ENCODE measurements around the gene EXOSC6.
"Not testable (repeated sequence)": the region's sequence is repeated elsewhere in the genome, so short reads cannot be mapped to it uniquely, and the experiment has no call there.

Gene EXOSC6

GRCh38 chr16:70251629-70252354 lies at the start of gene EXOSC6:
TSS of gene EXOSC6 (minus strand) at chr16:70251940. CDS start at chr16:70251900, 40 bp downstream.
- DNase-seq (ENCODE audit: low read depth in 2 of 2): peak; percentile 81 to 82

DNA sequence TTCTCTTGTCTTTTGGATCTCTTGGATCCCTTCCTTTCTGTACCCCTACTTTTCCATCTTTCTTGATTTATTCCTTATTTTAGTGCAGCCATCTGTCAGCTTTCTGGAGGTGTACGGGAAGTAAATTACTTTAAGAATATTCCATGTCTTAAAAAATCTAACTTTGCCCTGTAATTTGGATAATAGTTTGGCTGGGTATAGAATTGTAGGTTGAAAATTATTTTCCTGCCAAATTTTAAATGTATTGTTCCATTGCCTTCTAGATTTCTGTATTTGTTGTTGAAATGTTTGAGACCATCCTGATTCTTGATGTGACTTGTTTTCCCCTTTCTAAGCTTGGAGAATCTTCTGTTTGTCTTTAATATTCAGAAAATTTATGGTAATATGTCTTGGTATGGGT lies 49.4 kb upstream of the EXOSC6 start:
- no peak for DNase-seq (ENCODE audit: low read depth in 2 of 2)

DNA sequence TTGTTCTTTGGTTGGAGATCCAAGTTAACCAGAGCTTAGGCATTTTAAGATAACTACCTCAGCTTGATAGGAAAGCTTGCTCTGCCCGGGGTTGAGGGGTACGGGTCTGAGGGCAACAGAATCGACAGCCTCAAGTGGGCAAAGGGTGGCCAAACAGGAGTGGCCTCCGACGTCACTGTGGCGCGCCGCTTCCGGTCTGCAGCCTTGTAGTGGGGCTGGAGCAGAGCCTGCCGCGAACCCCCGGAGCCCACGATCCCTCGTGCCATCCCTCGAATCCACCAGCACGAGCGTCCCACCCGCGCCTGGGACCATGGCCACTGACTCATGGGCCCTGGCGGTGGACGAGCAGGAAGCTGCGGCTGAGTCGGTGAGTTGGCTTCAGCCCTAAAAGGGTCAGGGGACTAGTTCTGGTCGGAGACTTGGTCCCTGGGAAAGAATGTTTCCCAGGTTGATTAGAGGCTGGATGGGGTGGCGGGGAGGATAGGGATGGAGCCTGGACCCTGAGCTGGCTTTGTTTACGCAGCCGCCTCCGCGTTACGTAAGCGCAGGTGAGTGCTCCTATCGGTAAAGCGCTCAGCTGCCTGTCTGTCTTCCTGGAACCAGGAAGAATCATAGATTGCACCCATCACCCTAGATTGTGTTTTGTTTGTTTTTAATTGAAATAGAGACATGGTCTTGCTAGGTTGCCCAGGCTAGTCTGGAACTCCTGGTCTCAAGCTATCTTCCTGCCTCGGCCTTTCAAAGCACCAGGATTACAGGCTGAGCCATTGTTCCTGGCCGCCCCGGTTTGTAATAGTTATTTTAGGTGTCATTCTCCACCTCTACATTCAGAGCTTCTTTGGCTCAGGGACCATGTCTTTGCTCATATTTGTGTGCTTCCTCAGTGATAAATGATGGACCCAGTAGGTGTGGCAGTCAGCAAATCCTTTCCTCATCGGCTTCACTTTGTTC lies 47.5 kb upstream of the EXOSC6 start, which contains the start of gene DDX19B:
DDX19B (plus strand) TSS at position 199 of the 951 bp plus-strand sequence; CDS start at position 311, 112 bp downstream.
- no peak for DNase-seq (ENCODE audit: low read depth in 2 of 2)

DNA sequence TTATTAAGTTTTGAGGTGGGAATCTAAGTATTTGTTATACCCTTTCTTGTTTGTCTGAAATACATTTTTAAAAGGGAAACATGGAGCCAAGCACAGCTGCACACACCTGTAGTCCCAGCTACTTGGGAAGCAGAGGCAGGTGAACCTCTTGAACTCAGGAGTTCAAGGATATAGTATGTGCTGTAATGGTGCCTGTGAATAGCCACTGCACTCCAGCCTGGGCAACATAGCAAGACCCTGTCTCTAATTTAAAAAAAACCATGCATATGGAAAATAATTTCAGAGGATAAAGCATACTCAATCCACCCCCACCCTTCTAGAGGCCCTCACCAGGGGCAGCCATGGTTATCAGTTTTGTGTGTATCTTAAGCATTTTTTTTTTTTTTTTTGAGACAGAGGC lies 43.9 kb upstream of the EXOSC6 start:
- DNase-seq (ENCODE audit: low read depth in 2 of 2): no peak

- DNase-seq (ENCODE audit: low read depth in 2 of 2): no peak
Observed at GRCh38 chr16:70294385-70295025, 42.8 kb upstream of the EXOSC6 start.

- DNase-seq (ENCODE audit: low read depth in 2 of 2): not testable (repeated sequence)
Observed at GRCh38 chr16:70292148-70292547, 40.4 kb upstream of the EXOSC6 start.

- no peak for DNase-seq (ENCODE audit: low read depth in 2 of 2)
Observed at GRCh38 chr16:70290949-70291519, 39.3 kb upstream of the EXOSC6 start.

GRCh38 chr16:70289229-70290094 lies 37.7 kb upstream of the EXOSC6 start, which contains the start of gene AARS1:
TSS of gene AARS1 (minus strand) at chr16:70289506. CDS start at chr16:70282763, 6,743 bp downstream.
- DNase-seq (ENCODE audit: low read depth in 2 of 2): peak; percentile 100

GRCh38 chr16:70287304-70287971 lies 35.7 kb upstream of the EXOSC6 start:
- DNase-seq (ENCODE audit: low read depth in 2 of 2): not testable (repeated sequence)

DNA sequence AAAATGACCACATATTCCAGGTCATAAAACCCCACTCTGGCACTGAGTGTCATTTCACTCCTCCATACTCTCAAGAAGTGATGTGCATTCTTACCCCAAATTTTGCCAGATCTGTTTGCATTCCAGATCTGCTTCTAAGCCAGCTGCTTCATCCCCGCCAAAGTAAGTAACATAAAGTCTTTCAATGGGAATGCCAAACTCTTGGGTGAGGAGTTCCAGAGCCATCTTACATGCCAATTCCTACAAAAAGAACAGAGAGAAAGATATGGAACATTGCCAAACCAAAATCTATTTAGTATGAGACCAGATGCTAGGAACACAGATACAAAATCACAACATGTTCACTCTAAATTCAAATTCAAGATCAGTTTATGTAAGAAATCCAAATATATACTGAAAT lies 24.7 kb upstream of the EXOSC6 start:
- no peak for DNase-seq (ENCODE audit: low read depth in 2 of 2)

DNA sequence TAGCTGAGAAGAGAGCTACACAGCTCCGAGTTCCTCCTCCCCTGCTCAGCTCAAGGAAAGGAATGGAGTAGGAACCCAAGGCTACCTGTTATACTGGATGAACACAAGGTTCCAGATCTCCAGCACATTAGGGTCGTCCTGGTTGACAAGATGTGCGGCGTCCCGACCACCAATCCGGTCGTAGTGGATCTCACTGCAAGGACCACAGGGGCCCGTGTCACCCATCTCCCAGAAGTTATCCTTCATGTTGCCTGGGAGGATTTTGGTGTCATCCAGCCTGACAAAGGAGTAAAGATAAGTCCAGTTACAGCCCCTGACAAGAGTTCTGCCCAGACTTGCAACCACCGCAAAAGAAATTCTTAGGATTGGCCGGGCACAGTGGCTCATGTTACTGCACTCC lies 20.0 kb upstream of the EXOSC6 start:
- no peak for DNase-seq (ENCODE audit: low read depth in 2 of 2)

GRCh38 chr16:70270176-70270575 lies 18.4 kb upstream of the EXOSC6 start:
- no peak for DNase-seq (ENCODE audit: low read depth in 2 of 2)

DNA sequence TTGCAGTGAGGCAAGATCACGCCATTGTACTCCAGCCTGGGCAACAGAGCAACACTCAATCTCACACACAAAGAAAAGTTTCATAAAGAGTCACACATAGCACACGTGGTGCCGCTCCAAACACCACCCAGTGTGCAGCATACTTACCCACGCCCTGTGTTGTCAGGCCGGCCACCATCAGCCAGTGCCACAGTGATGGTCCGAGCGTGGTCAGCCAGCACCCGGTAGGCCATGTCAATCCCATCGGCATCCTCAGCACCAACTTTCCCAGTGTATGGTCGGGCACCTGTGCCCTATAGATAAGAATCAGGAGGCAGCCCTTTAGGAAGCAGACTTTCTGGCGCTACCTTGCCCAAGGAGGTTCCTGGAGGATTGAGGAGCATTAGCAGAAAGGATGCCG lies 17.7 kb upstream of the EXOSC6 start:
- no peak for DNase-seq (ENCODE audit: low read depth in 2 of 2)

DNA sequence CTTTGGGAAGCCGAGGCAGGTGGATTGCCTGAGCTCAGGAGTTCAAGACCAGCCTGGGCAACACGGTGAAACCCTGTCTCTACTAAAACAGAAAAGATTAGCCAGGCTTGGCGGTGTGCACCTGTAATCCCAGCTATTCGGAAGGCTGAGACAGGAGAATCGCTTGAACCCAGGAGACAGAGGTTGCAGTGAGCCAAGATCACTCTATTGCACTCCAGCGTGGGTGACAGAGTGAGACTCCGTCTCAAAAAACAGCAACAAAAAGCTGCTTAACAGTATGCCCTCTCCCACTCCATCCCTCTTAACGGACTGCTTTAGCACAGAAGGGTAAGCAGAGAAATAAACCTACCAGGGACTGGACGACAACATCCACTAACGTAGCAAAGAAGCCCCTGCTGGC lies 16.2 kb upstream of the EXOSC6 start:
- DNase-seq (ENCODE audit: low read depth in 2 of 2): not testable (repeated sequence)

- DNase-seq (ENCODE audit: low read depth in 2 of 2): no peak
Observed at GRCh38 chr16:70267516-70267915, 15.8 kb upstream of the EXOSC6 start.

- DNase-seq (ENCODE audit: low read depth in 2 of 2): not testable (repeated sequence)
Observed at GRCh38 chr16:70259903-70260302, 8.2 kb upstream of the EXOSC6 start.

DNA sequence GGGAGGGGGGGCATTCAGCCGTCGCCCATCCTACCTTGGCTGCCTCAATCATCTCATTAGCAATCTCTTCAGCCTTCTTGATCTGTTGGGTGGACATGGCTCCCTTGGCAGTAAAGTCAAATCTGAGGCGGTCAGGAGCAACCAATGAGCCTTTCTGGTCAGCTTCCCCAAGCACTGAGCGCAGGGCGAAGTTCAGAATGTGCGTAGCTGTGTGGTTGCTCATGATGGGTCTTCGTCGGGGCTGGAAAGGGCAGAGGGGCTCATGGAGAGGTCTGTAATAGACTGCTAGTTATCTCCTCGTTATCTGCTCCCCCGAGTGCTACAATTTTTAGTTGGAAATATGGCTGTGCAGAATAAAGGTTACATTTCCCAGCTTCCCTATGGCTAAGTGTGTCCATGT lies 7.2 kb upstream of the EXOSC6 start:
- DNase-seq (ENCODE audit: low read depth in 2 of 2): no peak

GRCh38 chr16:70258065-70258464 lies 6.3 kb upstream of the EXOSC6 start:
- DNase-seq (ENCODE audit: low read depth in 2 of 2): no peak

DNA sequence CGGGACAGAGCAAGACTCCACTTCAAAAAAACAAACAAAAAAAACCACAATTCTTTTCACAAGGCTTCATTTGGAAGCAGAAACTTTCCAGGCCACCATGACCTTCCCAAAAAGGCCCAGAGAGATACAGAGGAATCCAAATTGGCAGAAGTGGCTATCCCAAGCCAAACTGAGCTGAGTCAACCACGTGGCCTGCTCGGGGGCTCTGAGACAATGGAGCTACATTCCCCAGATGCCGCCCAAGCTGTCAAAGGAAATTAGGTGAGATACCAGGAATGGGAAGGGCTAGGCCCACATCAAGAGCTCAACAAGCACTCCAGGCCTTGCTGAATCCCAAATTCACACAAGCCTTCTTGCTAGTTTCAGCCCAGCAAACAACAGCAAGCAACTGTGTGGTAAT lies 5.7 kb upstream of the EXOSC6 start:
- DNase-seq (ENCODE audit: low read depth in 2 of 2): no peak

DNA sequence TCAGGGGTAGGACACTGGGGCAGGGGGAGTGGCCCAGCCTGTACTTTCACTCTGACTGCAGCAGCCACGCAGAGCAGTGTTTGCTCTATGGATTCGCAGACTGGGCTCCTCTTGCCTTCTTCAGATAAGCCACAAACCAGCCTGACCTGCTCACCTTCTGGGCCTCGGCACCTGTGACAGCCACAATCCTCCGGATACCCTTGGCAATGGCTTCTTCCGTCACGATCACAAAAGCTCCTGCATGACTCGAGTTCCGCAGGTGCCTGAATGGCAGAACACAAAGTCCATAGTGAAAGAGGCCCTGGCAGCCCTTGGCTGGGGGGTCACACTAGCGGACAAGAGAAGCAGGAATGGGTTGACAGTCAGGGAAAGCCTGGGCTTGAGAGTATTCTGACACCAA lies 3.8 kb upstream of the EXOSC6 start:
- no peak for DNase-seq (ENCODE audit: low read depth in 2 of 2)
